ENCODE results near the gene C1orf105. TPM values are rescaled to one million over a fixed set of nuclear protein-coding genes. Genes with fewer than 3 reads are reported as not detected.

C1orf105 gene
- total and polyA plus RNA-seq, 2 of the 8 experiments (the other 6 are each of a cell fraction or from before 2014, with no cell fraction given), result not detected

- TF ChIP-seq TAF7 (optimal IDR thresholded peaks at IDR 0.05; ENCODE audit: borderline replicate concordance, low read depth, low read length) (no peak), MAX (IDR thresholded peaks at IDR 0.05) (no peak), CREB1 (IDR thresholded peaks at IDR 0.05) (no peak), GTF2F1 (IDR thresholded peaks at IDR 0.05; ENCODE audit: borderline replicate concordance, low read depth, low read length) (no peak), MAFK (IDR thresholded peaks at IDR 0.05; ENCODE audit: low read depth, low read length) (no peak)
Observed at GRCh38 chr1:172457479-172458130, 37.1 kb downstream of the C1orf105 start (continued).
